Stimulated activated naive CD4-positive, alpha-beta T cell treated with Interleukin-2 at 50 U/mL for 16 hours (primary cell): Measurements from ENCODE around the gene VCPKMT.
"Not testable (repeated sequence)": the region's sequence is repeated elsewhere in the genome, so short reads cannot be mapped to it uniquely, and the experiment has no call there.

Experiments used
- DNase-seq: peaks from one replicate; lab custom pipeline; 2025; lab: John Stamatoyannopoulos, UW

Gene VCPKMT

GRCh38 chr14:50092006-50092555 is 24.3 kb downstream of the VCPKMT start:
- no peak for DNase-seq

- DNase-seq, result no peak
Measured at GRCh38 chr14:50091240-50091913, 25.0 kb downstream of the VCPKMT start.

GRCh38 chr14:50089208-50089607 is 27.2 kb downstream of the VCPKMT start:
- DNase-seq, result no peak

- no peak for DNase-seq
Measured at GRCh38 chr14:50088731-50089130, 27.6 kb downstream of the VCPKMT start.

- no peak for DNase-seq
Measured at GRCh38 chr14:50088117-50088515, 28.3 kb downstream of the VCPKMT start.

- DNase-seq, result no peak
Measured at GRCh38 chr14:50087341-50088116, 28.8 kb downstream of the VCPKMT start.

- DNase-seq, result no peak
Measured at GRCh38 chr14:50086321-50086711, 30.1 kb downstream of the VCPKMT start.

GRCh38 chr14:50085570-50086320 is 30.6 kb downstream of the VCPKMT start:
- peak; percentile 46 for DNase-seq

- DNase-seq, result no peak
Measured at GRCh38 chr14:50084666-50085065, 31.7 kb downstream of the VCPKMT start.

- DNase-seq, result peak; percentile 69
Measured at GRCh38 chr14:50083467-50084337, 32.7 kb downstream of the VCPKMT start.

- DNase-seq, result peak; percentile 88
Measured at GRCh38 chr14:50082784-50083466, 33.4 kb downstream of the VCPKMT start.

- DNase-seq, result peak; percentile 64
Measured at GRCh38 chr14:50082308-50082742, 34.0 kb downstream of the VCPKMT start.

- not testable (repeated sequence) for DNase-seq
Measured at GRCh38 chr14:50079103-50079502, 37.3 kb downstream of the VCPKMT start.

- DNase-seq, result not testable (repeated sequence)
Measured at GRCh38 chr14:50073663-50074062, 42.7 kb downstream of the VCPKMT start.

- no peak for DNase-seq
Measured at GRCh38 chr14:50072395-50072794, 44.0 kb downstream of the VCPKMT start.

- DNase-seq, result no peak
Measured at GRCh38 chr14:50070840-50071548, 45.4 kb downstream of the VCPKMT start.

GRCh38 chr14:50070230-50070629 is 46.1 kb downstream of the VCPKMT start:
- DNase-seq, result peak; percentile 13

- DNase-seq, result no peak
Measured at GRCh38 chr14:50069325-50069724, 47.0 kb downstream of the VCPKMT start.

- DNase-seq, result no peak
Measured at GRCh38 chr14:50068496-50068895, 47.9 kb downstream of the VCPKMT start.
